ENCODE measurements around the gene SCG2.

The SCG2 gene, protein sequence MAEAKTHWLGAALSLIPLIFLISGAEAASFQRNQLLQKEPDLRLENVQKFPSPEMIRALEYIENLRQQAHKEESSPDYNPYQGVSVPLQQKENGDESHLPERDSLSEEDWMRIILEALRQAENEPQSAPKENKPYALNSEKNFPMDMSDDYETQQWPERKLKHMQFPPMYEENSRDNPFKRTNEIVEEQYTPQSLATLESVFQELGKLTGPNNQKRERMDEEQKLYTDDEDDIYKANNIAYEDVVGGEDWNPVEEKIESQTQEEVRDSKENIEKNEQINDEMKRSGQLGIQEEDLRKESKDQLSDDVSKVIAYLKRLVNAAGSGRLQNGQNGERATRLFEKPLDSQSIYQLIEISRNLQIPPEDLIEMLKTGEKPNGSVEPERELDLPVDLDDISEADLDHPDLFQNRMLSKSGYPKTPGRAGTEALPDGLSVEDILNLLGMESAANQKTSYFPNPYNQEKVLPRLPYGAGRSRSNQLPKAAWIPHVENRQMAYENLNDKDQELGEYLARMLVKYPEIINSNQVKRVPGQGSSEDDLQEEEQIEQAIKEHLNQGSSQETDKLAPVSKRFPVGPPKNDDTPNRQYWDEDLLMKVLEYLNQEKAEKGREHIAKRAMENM

DNA sequence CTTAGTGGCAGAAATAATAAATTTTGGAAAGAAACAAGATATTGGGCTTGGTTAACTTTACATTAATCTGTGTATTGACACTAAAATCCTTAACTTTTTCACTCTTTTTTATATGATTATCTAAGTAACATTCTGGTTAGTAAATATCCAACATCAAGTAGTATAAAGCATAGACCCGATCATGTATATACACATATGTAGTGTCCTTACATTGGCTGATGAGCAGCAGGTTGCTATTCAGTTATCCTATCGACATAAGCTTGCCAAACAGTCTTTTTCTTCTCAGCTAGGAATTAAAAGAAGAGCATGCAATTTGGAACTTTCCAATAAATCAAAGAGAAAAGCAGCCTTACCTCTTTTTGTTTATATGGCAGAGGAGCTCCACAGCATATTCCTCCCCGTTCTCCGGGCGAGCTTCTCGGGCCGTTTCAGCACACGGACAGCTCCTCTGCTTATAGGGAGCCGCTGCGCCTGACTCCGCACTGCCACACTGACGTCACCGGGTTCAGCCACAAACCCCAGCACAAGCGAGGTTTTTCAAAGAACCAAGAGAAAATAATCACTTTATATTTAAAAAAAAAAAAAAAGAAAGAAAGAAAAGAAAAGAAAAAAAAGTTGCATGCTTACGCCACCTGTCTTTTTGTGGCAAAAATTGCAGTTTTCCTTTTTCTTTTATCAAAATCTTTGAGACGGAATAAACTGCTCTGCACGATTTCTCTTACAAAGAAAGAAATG, at the start of gene SCG2:
Gene SCG2, minus strand, starts transcription at position 430 of the 735 bp plus-strand sequence. CDS start 3,079 bp downstream, outside the sequence.
- DNase-seq, result peak; percentile 61

DNA sequence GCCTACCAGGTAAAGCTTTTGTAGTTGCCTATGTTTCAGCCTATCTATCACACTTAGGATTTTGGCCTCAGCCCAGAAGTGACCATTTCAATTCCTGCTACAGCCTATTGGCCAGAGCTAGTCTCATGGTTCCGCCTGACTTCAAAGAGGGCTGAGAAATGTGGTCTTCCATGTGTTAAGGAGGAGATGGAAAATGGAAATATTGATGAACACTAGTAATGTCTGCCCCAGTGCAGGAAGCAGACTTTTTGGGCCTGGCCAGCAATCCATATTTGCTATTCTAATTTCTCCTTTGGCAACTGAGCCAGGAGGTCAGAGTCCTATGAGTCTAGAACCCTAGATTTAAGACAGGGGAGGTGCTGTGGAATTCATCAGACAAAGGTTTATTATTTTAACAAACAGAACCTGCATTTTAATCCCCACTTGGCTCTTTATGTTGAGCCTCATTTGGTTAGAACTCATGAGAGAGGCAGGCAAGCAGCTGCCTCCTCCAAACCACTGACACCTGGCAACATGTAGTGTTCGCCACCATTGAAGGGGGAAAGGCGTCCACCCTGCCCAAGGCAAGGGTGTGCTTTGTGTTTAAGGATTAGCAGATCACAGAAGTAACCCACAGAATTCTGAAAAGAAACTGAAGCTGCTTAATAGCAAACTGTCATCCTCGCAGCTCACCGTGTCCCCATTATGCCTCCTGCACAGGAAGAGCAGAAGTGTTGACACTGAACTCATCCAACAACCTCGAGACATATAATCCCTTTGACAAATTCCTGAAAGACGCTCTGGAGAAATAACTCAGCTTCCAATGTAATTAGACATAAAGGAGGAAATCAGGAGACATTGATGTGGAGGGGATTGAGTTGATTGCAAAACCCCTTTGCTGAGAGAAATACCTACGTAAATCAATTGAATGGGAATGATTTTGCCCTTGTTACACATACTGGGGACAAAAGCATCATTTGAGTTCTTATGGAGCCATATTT, 47.7 kb upstream of the SCG2 start:
- DNase-seq, result no peak

DNA sequence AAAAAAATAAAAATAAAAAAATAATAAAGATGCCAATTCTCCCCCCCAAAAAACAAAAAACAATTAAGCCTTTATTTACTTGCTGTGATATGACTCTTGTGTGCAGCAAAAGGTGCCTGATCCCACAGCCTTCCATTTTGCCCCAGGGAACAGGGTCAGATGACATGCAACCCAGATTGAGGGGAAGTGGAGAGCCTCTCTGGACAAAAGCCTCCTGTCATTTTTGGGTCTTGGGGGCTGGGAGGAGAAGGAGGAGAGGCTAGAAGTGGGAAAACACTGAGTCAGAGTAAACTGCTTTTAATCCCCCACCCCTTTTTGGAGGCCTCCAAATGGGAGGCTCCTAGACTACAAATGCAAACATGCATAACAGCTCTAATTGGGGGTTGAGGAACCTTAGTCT, 46.6 kb upstream of the SCG2 start:
- no peak for DNase-seq

DNA sequence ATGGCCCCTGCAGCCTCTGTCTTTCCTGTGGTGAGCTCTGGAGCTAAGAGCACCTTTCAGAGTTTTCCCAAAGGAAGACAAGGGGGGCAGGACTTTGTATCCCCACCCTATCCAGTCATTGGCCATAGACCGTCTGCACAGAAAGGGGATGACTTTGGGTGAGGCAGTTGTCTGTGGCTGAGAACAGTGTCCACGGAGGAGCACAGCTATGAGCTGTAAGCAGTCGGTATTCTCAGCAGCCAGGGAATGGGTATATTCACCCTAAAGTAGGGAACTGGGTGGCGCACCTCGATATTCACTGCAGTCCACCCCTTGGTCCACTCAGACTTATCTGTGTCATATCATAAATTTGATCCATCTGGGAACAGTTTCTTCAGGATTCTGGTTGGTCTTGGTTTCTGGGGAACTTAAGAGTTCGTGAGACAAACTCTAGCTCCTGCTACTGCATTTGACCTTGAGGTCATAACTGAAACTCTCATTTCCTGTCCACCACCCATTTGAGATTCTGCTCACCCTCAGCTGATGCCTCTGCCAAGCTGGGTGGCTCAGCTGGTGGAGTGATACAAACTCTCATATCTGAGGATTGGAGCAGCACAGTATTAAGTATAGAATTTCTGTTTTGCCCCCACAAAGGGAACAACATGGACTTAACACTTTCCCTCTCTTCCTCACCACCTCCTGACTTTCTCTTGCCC, 45.2 kb upstream of the SCG2 start:
- no peak for DNase-seq

DNA sequence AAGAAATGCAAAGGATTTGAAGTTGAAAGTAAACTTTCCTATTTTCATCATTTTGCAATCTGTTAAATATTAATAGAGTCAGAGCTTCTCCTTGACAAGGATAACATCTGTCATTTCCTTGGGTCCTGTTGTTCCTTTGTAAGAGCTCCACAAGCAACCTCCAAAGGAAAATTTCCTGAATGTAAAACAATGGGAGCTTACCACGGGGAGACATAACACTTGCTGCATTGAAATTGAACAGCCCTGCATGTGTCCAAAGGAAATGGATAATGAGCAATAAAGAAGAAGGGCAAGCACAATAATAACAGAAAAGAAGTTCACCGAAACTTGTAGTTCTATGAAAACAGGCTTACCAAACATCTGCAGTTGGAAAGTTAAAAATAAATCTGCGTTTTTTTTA, 42.0 kb upstream of the SCG2 start:
- no peak for DNase-seq

- DNase-seq, result no peak
These were observed 41.1 kb upstream of the SCG2 start for GRCh38 chr2:223643309-223643708.

- no peak for DNase-seq
These were observed 40.3 kb upstream of the SCG2 start for GRCh38 chr2:223642506-223642905.

GRCh38 chr2:223641082-223641481, 38.9 kb upstream of the SCG2 start:
- no peak for DNase-seq

- no peak for DNase-seq
These were observed 32.9 kb upstream of the SCG2 start for GRCh38 chr2:223635080-223635479.

- no peak for DNase-seq
These were observed 32.1 kb upstream of the SCG2 start for GRCh38 chr2:223634238-223634637.

- DNase-seq, result peak; percentile 56
These were observed 31.5 kb upstream of the SCG2 start for GRCh38 chr2:223633656-223634055.

- no peak for DNase-seq
These were observed 30.7 kb upstream of the SCG2 start for GRCh38 chr2:223632826-223633225.

DNA sequence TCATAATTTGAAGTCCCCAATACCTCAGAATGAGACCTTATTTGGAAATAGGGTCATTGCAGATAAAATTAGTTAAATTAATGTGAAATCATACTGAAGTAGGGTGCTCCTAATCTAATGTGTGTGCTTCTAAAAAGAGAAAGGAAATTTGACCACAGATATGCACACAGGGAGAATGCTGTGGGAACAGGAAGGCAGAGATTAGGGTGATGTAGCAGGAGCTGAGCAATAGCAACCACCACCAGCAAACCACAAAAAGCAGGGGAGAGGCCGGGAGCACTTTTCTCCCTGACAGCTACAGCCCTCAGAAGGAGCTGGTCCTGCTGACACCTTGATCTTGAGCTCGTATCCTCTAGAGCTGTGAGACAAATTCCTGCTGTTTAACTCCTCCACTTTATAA, 24.6 kb upstream of the SCG2 start:
- no peak for DNase-seq

DNA sequence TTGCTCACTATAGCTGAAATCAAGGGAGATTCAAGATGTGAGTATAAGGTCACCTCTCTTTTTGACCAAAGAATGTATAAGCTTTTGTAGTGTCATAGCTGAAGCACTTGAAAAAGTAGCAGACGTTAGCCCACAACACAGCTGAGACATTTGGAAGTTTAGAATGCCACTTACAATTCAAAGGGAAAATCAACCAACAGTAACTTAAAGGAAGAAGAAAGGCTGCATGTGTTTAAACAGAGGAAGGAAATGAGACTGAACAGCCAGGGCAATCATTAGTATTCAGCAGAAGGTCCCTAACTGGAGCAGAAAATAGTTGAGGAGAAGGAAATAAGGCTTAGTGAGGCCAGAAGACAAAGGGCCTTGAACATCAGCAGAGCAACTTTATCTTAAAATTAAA, 23.5 kb upstream of the SCG2 start:
- DNase-seq, result no peak

GRCh38 chr2:223621901-223622300, 19.7 kb upstream of the SCG2 start:
- DNase-seq, result no peak

DNA sequence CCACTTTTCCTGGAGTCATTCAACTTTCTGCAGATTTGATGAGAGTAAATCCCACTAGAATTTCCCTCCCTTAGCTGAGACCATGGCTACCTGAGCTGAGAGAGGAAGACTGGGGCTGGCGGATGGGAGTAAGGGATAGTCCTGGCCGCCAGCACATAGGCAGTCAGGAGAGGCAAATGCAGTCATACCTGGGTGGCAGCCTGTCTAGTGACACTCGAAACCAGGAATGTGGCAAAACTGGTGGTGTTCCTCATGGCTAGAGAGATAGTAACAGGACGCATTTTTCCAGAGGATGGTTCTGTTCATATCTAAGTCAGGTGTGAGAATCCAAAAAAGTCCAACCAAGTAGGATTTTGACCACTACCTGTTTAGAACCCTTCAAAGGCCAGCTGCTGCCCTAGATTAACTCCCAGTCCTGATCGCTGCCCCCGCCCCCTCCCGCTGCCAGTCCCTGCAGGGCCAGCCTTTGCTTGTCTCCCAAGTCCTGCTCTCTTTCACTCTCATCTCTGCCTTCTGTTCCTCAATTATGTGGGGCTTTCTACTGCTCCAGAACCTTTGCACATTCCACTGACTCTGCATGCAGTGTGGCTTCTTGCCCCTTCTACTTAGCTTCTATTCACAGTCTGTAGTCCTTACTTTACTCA, 17.4 kb upstream of the SCG2 start:
- no peak for DNase-seq

GRCh38 chr2:223618172-223619035, 16.2 kb upstream of the SCG2 start:
- DNase-seq, result no peak

GRCh38 chr2:223614534-223614933, 12.4 kb upstream of the SCG2 start:
- no peak for DNase-seq

DNA sequence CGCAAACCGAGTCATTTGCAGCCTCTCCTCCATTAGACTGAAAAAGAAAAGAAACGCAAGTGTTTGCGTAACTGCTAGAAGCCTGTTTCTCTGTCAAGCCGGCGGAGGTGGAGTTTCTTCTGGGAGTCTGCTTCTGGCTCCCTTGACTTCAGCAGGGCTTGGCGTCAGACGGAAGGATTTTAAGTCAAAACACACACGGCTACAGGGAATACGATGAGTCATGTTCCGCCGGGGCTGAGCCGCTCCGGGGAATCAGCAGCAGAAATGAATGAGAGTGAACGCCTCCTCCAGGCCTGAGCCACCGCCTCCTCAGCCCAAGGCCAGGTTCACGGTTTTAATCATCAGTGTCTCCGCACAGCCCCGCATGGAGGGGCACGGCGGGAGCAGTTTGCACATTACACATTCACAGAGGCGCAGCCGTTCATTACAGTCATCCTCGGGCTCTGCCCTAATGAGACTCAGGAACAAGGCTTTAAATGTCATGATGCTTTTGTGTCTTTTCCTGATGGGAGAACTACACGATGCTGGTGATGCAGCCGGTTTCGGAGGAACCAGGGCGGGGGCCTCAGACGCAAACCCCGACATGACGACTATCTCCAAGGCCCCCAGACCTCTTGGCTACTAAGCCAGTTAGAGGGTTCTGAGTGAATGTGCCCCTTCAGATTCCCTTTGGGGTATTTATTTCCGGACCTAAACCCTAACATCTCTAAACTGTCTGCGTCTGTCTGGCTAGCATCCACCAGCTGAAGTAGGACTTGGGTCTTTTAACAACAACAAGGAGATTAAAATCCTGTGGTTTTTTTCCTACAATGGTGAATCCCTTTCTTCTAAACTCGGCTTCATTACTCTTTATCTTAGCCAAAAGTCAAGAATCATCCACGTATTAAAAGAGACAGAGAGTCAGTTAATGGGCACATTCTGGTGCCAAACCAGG, 11.1 kb upstream of the SCG2 start:
- peak; percentile 77 for DNase-seq

All from NCI-H2029 (cell line).